HL-60 (cell line): ENCODE results near the gene SCG2.

Experiments used
- DNase-seq, 2 experiments: peaks; one replicate each; pipeline ENCODE4 v3.0.0-alpha.2; 2010 to 2020; ENCODE audit warnings: low read depth in 1 of 2, low spot score in 1 of 2
- H3K27ac ChIP-seq: fragments of 250-450 bp; sonication (Bioruptor Pico); replicated peaks from 2 replicates; pipeline ENCODE4 v1.5.1; 2020; ENCODE audit warnings: mild to moderate bottlenecking, moderate library complexity
- H3K27me3 ChIP-seq: fragments of 250-450 bp; sonication (Bioruptor Pico); 2 replicates; pipeline ENCODE4 v1.5.1; 2021; ENCODE audit warnings: mild to moderate bottlenecking, moderate library complexity; ENCODE audit not compliant: insufficient read depth, poor library complexity, severe bottlenecking
- H3K4me3 ChIP-seq: replicated peaks from 2 replicates; pipeline ENCODE4 v1.5.1; 2011; ENCODE audit warnings: mild to moderate bottlenecking, control low read depth, low read length; ENCODE audit not compliant: insufficient read depth
- GABPA ChIP-seq: IDR thresholded peaks from 2 replicates; pipeline ENCODE4 v1.6.1; 2012; ENCODE audit warnings: low read depth
- POLR2AphosphoS5 ChIP-seq: IDR thresholded peaks from 2 replicates; pipeline ENCODE4 v1.6.1; 2012; ENCODE audit warnings: low read depth
- SPI1 ChIP-seq: IDR thresholded peaks from 2 replicates; pipeline ENCODE4 v1.6.1; 2012; ENCODE audit warnings: low read depth, mild to moderate bottlenecking, borderline replicate concordance
- TF ChIP-seq, protein P1 (sequence below): IDR thresholded peaks from 2 replicates; pipeline ENCODE4 v1.6.1; 2012; ENCODE audit warnings: low read depth; ENCODE audit not compliant: insufficient replicate concordance
- TF ChIP-seq, protein P2 (sequence below): IDR thresholded peaks from one replicate; pipeline ENCODE4 v1.5.1; 2011; ENCODE audit warnings: low read length, control low read depth, inconsistent platforms; ENCODE audit not compliant: insufficient read depth

Gene SCG2

DNA sequence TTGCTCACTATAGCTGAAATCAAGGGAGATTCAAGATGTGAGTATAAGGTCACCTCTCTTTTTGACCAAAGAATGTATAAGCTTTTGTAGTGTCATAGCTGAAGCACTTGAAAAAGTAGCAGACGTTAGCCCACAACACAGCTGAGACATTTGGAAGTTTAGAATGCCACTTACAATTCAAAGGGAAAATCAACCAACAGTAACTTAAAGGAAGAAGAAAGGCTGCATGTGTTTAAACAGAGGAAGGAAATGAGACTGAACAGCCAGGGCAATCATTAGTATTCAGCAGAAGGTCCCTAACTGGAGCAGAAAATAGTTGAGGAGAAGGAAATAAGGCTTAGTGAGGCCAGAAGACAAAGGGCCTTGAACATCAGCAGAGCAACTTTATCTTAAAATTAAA, 23.5 kb upstream of the SCG2 start:
- no peak for DNase-seq
- Histone ChIP-seq H3K27ac (no peak overlapping the region), H3K27me3 (no peaks in the 10 kb centered on the region), H3K4me3 (no peak overlapping the region)
- TF ChIP-seq, protein P1, sequence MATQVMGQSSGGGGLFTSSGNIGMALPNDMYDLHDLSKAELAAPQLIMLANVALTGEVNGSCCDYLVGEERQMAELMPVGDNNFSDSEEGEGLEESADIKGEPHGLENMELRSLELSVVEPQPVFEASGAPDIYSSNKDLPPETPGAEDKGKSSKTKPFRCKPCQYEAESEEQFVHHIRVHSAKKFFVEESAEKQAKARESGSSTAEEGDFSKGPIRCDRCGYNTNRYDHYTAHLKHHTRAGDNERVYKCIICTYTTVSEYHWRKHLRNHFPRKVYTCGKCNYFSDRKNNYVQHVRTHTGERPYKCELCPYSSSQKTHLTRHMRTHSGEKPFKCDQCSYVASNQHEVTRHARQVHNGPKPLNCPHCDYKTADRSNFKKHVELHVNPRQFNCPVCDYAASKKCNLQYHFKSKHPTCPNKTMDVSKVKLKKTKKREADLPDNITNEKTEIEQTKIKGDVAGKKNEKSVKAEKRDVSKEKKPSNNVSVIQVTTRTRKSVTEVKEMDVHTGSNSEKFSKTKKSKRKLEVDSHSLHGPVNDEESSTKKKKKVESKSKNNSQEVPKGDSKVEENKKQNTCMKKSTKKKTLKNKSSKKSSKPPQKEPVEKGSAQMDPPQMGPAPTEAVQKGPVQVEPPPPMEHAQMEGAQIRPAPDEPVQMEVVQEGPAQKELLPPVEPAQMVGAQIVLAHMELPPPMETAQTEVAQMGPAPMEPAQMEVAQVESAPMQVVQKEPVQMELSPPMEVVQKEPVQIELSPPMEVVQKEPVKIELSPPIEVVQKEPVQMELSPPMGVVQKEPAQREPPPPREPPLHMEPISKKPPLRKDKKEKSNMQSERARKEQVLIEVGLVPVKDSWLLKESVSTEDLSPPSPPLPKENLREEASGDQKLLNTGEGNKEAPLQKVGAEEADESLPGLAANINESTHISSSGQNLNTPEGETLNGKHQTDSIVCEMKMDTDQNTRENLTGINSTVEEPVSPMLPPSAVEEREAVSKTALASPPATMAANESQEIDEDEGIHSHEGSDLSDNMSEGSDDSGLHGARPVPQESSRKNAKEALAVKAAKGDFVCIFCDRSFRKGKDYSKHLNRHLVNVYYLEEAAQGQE, result no peak
- TF ChIP-seq GABPA (no peak), SPI1 (no peak), POLR2AphosphoS5 (no peak)
- TF ChIP-seq, protein P2, sequence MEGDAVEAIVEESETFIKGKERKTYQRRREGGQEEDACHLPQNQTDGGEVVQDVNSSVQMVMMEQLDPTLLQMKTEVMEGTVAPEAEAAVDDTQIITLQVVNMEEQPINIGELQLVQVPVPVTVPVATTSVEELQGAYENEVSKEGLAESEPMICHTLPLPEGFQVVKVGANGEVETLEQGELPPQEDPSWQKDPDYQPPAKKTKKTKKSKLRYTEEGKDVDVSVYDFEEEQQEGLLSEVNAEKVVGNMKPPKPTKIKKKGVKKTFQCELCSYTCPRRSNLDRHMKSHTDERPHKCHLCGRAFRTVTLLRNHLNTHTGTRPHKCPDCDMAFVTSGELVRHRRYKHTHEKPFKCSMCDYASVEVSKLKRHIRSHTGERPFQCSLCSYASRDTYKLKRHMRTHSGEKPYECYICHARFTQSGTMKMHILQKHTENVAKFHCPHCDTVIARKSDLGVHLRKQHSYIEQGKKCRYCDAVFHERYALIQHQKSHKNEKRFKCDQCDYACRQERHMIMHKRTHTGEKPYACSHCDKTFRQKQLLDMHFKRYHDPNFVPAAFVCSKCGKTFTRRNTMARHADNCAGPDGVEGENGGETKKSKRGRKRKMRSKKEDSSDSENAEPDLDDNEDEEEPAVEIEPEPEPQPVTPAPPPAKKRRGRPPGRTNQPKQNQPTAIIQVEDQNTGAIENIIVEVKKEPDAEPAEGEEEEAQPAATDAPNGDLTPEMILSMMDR, result no peak

DNA sequence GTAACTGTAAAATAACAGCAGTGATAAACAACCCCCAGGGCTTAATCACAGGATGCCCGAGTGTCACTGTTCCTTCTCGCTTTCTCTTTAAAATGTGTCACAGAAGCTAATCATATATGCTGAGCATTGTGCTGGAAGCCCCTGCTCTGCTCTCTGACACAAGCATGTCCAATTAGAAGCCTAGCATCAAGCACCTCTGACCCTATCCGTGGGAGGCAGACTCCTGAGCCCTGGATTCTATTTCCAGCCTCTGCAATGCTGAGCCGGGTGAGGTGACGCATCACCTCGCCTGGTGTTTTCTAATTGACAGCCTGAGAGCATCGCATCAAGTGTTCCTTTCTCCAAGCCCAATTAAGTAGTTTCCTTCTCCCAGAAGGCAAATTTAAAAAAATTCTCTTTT, 19.7 kb upstream of the SCG2 start:
- H3K27me3 ChIP-seq, result no peaks in the 10 kb centered on the region
- TF ChIP-seq POLR2AphosphoS5 (no peak), GABPA (no peak), SPI1 (no peak)
- TF ChIP-seq, protein P2, result no peak
- TF ChIP-seq, protein P1, result no peak
- no peak for DNase-seq
- H3K4me3 ChIP-seq, result no peak overlapping the region
- H3K27ac ChIP-seq, result no peak overlapping the region

DNA sequence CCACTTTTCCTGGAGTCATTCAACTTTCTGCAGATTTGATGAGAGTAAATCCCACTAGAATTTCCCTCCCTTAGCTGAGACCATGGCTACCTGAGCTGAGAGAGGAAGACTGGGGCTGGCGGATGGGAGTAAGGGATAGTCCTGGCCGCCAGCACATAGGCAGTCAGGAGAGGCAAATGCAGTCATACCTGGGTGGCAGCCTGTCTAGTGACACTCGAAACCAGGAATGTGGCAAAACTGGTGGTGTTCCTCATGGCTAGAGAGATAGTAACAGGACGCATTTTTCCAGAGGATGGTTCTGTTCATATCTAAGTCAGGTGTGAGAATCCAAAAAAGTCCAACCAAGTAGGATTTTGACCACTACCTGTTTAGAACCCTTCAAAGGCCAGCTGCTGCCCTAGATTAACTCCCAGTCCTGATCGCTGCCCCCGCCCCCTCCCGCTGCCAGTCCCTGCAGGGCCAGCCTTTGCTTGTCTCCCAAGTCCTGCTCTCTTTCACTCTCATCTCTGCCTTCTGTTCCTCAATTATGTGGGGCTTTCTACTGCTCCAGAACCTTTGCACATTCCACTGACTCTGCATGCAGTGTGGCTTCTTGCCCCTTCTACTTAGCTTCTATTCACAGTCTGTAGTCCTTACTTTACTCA, 17.4 kb upstream of the SCG2 start:
- Histone ChIP-seq H3K27me3 (no peaks in the 10 kb centered on the region), H3K4me3 (no peak overlapping the region), H3K27ac (no peak overlapping the region)
- TF ChIP-seq POLR2AphosphoS5 (no peak), GABPA (no peak), SPI1 (no peak)
- TF ChIP-seq, protein P2, result no peak
- TF ChIP-seq, protein P1, result no peak
- DNase-seq, result no peak
